Stimulated activated CD8-positive, alpha-beta memory T cell treated with anti-CD3 and anti-CD28 coated beads, Interleukin-12 subunit alpha, Interleukin-12 subunit beta, amount 100 ng/mL, for 24 hours (primary cell): ENCODE results near the gene SCPEP1.
"Not testable (repeated sequence)": the region's sequence is repeated elsewhere in the genome, so short reads cannot be mapped to it uniquely, and the experiment has no call there.

ENCODE experiments used
- DNase-seq: peaks from one replicate; pipeline ENCODE4 v3.0.0-alpha.2; 2020; ENCODE audit errors: extremely low read depth

Gene SCPEP1, protein sequence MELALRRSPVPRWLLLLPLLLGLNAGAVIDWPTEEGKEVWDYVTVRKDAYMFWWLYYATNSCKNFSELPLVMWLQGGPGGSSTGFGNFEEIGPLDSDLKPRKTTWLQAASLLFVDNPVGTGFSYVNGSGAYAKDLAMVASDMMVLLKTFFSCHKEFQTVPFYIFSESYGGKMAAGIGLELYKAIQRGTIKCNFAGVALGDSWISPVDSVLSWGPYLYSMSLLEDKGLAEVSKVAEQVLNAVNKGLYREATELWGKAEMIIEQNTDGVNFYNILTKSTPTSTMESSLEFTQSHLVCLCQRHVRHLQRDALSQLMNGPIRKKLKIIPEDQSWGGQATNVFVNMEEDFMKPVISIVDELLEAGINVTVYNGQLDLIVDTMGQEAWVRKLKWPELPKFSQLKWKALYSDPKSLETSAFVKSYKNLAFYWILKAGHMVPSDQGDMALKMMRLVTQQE

DNA sequence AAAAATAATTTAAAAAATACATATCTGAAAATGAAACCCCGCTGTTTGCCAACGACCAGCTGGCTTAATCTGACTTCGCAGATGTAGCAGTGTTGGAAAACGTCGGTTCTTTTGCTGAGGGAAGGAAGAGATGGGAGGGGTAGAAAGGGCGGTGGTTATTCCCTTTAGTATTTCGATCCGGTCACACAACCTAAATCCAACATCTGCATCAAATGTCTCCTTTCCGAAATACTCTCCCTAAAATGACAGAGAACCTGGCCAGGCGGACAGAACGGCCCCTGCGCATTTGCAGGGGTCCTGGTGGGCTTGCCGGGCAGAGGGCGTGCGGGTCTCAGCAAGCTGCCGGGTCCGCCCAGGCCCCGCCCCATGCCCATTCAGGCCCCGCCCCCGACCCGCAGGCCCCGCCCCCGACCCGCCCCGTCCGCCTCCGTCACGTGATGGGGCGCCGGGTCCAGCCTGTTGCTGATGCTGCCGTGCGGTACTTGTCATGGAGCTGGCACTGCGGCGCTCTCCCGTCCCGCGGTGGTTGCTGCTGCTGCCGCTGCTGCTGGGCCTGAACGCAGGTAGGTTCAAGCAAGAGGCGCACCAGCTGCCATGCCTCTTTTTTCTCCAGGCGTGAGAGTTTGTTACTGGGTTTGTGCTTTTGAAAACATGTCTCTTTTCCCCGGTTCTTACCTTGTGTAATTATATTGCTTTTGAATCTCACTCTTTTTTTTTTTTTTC lies at the start of gene SCPEP1:
Gene SCPEP1 (plus strand): TSS at position 459 of the 723 bp plus-strand sequence. CDS start 29 bp downstream, at position 488.
- peak; percentile 47 for DNase-seq

DNA sequence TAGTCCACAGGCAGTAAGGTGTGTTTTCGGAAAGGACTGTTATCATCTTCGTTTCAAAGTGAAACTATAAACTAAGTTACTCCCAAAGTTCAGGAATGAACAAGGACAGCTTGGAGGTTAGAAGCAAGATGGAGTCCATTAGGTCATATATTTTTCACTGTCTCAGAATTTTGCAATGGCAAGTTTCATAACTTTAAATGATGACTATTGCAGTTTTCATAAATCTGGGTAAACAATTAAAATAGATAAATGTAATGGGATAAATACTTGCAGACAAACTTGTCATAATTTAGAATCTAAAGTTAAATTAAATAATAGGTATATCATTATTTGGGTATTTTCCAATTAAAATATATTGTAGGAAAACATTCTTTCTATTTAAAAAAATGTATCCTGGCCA lies 49.3 kb upstream of the SCPEP1 start:
- no peak for DNase-seq

DNA sequence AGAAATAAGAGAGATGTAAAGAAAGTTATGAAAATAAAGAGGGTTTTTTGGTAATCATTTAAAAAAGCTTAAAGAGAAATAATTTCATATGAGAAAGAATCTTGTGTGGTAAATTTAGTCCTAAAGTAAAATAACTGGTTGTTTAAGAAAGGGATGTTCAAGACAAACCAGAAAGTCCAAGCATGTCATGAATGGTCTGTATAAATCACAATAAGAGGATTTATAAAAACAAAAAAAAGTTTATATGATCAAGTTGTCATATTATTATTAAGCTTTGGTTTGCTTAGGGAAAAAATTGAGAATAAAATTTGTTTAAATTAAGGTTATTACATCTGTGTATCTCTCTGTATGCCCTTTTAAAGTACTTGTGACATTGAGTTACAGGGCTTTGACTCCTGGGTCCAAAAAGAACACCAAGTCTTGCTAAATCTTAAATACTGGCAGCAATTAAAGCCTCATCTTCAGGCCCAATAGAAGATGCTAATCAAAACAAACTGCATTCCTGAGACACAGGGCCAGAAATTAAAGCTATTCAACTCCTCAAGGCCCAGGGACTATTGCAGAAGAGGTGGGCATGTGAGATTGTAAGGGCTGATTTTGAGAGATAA lies 48.5 kb upstream of the SCPEP1 start:
- no peak for DNase-seq

DNA sequence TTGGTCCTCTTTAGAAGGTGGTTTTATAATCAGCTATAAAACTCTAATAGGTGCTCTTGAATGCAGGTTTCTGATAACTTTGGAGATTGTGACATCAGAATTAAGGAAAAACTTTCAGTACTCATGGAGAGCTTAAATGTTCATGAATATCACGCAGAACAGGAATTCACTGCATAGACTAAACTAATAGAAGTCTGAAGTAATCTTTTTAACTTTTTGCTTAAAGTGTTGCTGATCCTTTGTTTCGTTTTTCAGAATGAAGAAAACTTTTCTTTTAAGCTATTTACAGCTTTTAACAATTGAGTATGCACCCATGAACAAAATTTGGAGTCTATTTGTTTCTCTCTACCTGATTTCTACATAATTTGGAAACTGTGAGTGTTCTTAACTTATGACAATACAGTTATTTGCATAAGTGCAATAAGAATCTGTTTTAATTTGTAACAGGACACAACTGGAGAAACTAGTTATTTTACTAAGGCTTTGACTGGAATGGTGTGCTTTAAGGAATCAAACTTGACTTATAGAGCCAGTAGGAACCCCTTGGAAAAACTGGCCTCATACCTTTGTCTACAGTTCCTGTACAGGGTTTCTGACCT lies 47.1 kb upstream of the SCPEP1 start:
- no peak for DNase-seq

DNA sequence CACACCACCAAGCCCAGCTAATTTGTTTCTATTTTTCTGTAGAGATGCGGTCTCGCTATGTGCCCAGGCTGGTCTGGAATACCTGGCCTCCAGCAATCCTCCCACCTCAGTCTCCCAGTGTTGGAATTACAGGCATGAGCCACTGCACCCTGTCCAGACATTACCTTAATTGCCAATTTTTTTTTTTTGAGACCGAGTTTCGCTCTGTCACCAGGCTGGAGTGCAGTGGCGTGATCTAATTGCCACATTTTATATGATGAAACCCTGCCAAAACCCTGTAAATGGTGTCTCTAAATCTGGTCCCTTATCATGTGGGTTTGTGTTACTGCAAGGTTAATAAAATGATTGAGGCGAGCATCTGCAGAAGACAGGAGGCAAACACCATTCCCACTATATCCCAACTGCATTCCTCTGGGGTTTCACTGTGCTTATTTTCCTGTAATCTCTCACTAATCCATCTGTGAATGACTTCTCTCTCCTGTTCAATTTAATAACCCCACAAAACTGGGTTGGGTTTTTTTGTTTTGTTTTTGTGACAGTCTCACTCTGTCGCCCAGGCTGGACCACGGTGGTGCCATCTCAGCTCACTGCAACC lies 44.7 kb upstream of the SCPEP1 start:
- no peak for DNase-seq

DNA sequence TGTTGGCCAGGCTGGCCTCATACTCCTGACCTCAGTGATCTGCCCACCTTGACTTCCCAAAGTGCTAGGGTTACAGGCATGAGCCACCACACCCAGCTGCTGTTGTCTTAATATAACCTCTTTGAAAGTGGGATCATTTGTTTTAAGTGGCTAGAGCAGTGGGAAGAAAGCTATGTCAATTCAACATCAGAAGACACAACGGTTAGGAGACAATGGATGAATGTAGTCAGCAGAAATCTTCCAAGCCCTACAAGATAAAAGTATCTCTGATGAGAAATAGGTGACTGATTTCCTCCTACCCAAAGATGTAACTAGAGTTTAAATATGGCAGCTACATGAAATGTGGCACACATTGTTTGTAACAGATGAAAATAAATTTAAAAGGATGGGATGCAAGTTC lies 44.1 kb upstream of the SCPEP1 start:
- no peak for DNase-seq

DNA sequence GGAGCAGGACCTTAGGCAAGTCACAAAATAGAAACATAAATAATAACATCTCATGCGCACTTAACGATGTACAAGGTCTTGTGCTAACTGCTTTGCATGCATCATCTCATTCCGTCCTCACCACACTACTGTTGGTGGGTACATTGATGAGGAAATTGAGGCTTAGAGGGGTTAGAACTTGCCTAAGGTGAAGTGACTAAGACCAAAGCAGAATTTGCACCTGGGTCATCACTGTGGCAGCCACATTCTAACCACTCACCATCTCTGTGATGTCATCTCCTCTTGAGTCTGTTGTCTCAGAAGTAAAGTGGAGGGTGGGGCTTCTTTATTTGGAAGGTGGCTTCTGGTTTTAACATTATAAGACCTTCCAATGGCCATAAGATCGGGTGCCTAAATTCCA lies 43.7 kb upstream of the SCPEP1 start:
- DNase-seq: no peak

DNA sequence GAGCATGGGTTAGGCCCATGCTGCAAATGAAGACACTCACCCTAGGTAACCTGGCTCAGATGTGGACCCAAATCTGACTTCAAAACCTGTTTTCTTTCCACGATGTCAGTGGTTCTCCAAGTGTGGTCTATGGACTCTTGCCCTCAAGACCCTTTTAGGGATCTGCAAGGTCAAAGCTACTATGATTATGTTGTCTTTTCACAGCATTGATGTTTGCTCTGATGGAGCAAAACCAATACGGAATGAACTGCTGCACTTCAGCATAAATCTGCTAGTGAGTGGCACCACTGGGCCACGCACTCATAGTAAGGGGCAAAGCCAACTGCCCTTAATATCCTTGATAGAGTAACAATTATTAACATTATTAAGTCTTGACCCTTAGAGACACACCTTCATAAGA lies 42.5 kb upstream of the SCPEP1 start:
- DNase-seq: no peak

DNA sequence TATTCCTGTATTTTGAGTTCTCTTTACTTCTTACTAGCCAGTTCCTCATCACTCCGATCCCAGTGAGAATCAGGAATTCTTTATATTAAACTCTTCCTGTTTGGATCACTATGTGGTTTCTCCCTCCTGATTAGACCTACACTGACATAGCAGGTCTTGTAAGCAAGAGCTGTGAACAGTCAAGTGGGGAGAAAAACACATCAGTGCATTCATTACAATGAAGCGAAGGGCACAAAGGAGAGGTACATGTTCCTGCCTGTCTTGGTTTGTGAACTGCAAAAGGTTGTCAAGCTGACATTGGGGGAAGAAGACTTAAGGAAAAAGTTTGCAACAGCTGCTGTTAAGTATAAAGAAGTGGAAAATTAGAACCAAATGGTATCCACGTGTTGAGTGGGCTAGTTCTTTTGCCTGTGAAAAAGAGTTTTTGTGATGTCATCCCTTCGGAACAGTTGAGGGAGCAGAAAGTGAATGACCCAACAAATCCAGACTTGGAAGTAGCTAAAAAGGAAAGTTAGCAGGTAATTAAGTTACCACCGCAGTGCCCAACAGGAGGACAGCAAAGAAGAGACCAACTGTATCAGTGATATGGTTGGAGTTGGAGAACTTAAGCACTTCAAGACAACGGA lies 41.1 kb upstream of the SCPEP1 start:
- no peak for DNase-seq

DNA sequence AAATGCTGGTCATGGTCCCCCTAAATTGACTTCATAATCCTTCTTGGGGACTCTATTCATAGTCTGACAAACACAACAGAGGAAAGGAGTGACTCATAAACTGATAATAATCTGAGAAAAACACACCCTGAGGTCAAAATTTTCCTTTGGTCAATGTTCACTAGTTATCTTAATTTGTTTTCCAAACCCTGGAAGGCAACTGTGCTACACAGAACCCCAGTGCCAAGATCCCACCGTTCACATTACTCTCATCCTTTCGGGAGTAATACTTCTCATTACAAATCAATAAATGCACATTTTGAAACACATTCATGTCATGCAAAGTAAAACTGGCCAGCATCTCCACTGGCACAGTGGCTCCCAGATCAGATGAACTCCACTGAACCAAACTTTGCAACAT lies 40.2 kb upstream of the SCPEP1 start:
- no peak for DNase-seq

DNA sequence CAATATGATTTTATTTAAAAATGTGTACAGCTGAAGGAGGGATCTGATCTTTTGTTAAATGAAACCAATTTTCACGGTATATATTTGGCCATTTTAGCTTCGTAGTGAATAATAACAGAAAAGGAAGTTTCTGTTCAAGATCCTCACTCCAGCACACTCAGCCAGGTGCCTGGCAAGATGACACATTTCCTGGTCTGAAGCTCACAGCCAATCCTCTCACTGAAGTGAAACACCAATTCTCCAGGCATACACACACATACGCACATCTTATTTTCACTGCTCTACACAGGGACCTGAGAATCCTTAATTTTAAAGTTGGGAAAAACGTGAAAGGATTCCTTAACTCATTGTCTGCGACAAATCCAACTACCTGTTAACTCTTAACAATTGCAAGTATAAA lies 39.7 kb upstream of the SCPEP1 start:
- DNase-seq: not testable (repeated sequence)

DNA sequence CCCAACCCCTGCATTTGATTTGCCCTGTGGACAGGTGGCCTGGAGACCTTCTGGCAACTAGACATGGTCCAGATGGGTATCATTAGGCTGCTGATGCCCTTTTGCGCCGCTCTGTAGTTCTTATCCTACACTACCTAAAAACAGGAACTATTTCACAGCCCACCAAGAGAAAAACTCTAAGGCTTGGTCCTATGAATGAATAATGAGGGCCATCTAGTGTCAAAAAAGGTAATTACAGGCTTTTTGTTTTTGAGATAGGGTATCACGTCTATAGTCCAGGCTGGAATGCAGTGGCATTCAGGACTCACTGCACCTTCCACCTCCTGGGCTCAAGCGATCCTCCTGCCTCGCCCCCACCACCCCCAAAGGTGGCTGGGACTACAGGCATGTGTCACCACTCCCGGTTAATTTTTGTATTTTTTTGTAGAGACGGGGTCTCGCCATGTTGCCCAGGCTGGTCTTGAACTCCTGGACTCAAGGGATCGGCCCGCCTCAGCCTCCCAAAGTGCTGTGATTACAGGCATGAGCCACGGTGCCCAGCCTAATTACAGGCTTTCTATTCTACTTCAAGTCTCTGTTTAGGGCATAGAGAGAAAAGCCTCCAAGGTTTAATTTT lies 38.0 kb upstream of the SCPEP1 start:
- DNase-seq: no peak

DNA sequence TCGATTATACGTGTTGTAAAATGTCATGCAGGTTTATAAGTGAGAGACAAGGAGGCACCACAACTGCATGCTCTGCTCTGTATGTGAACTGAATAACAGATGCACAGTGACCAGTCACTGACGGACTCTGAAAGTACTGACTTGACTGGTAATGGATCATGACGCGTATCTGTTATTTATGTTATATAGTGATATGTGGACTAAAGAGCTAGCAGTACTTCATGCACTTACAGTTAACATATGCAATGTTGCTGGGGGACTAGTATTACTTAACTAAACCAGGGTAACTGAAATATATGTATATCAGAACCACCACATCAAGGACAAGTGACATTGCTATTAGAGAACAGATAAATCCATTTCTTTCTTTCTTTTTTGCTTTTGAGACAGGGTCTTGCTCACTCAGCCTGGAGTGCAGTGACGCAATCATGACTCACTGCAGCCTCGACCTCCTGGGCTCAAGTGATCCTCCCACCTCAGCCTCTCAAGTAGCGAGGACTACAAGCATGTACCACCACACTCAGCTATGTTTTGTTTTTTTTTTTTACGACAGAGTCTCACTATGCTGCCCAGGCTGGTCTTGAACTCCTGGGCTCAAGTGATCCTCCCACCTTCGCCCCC lies 34.3 kb upstream of the SCPEP1 start:
- DNase-seq: no peak

DNA sequence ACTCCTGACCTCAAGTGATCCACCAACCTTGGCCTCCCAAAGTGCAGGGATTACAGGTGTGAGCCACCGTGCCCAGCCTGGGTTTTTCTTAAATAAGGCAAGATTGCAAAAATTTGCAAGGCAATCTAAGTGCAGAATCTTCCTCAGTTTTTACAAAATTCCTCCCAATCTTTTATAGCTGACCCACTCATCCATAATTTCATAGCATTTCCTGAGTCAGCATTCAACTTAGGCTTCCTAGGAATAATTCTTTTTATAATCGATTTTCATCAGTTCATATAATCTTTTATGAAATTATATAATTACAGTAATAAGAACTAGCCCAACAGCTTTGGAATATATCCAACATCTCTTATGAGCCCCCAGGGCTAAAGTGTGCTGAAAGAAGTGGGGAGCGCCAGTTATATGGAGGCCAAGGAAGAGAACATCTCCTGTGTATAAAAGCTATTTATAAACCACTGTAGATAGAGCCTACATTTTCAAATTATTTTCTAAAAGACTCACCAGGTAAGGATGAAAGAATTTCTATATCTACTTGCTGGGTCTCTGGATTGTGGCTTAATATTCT lies 31.9 kb upstream of the SCPEP1 start:
- no peak for DNase-seq

DNA sequence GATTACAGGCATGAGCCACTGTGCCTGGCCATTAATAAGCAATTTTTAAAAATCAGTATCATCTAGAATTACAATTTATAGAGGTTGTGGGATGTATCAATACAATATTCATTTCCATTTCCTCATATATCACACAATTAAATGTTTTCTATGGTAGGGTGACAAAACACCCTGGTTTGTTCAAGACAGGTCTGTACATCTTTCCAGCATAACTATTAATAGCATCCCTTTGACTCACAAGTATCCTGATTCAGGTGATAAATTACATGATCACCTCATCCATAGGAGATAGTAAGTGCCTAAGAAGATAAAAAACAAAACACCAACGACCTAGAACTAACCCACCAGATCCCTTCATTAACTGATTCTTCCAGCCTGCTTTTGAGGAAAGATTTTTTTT lies 30.2 kb upstream of the SCPEP1 start:
- DNase-seq: no peak

DNA sequence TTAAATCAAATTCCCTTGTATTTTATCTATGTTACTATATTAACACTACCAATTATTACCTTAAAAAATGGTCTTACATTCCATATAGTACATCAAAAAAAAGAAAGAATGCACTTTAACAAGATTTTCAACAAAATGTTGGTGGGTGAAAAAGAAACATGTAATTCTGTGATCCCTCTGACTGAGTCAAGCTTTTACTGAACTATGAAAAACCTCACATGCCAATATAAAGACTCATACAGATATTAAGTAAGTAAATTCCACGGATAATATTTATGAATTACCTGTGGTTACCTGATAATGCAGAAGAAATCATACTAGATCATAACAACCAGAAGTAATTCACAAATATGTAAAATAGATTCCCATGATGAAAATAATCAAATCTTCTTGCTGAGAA lies 29.4 kb upstream of the SCPEP1 start:
- DNase-seq: no peak

DNA sequence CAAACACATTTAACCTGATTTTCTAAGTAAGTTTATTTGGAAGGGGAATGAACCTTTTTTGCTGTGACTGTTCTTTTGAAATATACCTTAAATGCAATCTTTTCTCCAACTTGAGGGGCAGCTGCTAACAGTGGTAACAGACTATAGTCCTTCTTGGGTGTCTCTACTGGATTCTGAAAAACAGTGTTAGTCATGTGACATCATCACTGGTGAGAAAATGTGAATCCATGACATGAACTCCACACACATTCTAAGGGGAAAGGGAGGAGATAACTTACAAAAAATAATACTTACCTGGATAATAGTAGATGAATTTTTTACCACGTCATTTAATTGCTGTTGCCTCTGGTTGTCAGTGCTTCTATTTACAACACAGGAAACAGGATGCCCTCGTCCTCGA lies 28.3 kb upstream of the SCPEP1 start:
- no peak for DNase-seq

DNA sequence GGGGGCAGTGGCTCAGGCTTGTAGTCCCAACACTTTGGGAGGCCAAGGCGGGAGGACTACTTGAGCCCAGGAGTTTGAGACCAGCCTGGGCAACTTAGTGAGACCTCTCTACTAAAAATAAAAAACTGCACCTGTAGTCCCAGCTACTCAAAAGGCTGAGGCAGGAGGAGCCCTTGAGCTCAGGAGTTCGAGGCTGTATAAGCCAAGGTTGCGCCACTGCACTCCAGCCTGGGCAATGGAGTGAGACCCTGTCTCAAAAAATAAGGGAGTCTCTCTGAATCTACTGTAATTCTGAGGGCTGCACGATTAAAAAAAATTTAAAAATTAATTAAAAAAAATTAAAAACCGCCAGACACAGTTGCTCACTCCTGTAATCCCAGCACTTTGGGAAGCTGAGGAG lies 20.9 kb upstream of the SCPEP1 start:
- no peak for DNase-seq

DNA sequence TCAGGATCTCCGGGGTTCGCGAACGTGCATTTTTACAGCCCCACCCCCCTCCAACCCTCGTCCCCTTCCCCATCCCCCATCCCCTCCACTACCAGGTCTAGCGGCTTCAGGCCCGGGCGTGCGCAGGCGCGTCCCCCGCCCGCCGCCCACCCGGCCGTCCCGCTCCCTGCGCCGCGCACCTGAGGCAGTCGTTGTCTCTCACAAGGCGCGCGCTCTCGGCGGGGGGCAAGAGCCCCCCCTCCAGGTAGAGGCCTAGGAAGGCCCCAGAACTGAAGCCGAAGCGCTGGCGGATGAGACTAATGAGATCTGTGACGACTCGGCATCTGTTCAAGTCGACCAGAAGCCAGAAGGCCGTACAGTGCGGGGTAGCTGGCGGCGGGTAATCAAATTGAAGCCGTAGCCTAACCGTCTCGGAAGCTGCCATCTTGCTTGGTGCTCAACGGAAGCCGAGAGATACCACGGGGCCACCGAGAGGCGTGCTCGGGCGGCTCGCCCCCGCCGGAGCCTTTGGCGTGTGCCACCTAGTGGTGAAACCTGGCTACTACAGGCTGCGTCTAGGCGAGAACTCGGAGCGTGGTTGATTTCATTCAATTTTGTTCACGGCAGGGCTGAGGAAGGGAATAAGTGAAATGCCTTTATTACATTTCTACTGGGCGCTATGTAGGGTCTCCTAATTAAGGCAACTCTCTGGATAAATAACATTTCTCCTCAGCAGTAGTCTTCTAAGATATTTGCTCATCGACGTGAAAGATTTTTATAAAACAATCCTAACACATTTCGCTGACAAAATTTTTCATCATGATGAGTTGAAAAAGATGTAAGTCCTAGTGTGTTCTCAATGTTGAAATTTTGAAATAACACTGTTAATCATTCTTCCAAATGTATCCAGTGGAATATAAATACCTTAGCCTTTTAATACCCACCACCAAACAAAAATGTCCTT lies 17.1 kb upstream of the SCPEP1 start, which contains the start of gene COIL:
Gene COIL (minus strand): TSS at position 455 of the 943 bp plus-strand sequence. CDS start 31 bp downstream, at position 424.
- DNase-seq: peak; percentile 81
